Endothelial cell (in vitro differentiated cells): Measurements from ENCODE around the gene DYRK1B. TPM values are rescaled to one million over a fixed set of nuclear protein-coding genes. Genes with fewer than 3 reads are reported as not detected.
"Not testable (repeated sequence)": the region's sequence is repeated elsewhere in the genome, so short reads cannot be mapped to it uniquely, and the experiment has no call there.

ENCODE experiments used
- DNase-seq: peaks from one replicate; pipeline ENCODE4 v3.0.0; 2021; ENCODE audit warnings: low spot score
- H3K27ac Mint-ChIP-seq: one replicate; pipeline ENCODE4 v1.8.0; 2021; ENCODE audit warnings: mixed read lengths, inconsistent platforms; ENCODE audit not compliant: unreplicated experiment
- H3K27me3 Mint-ChIP-seq: one replicate; pipeline ENCODE4 v1.8.0; 2021; ENCODE audit warnings: mild to moderate bottlenecking, moderate library complexity, mixed read lengths, inconsistent platforms; ENCODE audit not compliant: unreplicated experiment
- H3K36me3 Mint-ChIP-seq: one replicate; pipeline ENCODE4 v1.8.0; 2021; ENCODE audit warnings: mild to moderate bottlenecking, low read depth, mixed read lengths, inconsistent platforms; ENCODE audit not compliant: unreplicated experiment
- H3K4me1 Mint-ChIP-seq: one replicate; pipeline ENCODE4 v1.8.0; 2021; ENCODE audit warnings: mild to moderate bottlenecking, mixed read lengths, inconsistent platforms; ENCODE audit not compliant: unreplicated experiment
- H3K4me3 Mint-ChIP-seq: one replicate; pipeline ENCODE4 v1.8.0; 2021; ENCODE audit warnings: mild to moderate bottlenecking, mixed read lengths, inconsistent platforms; ENCODE audit not compliant: unreplicated experiment
- H3K9me3 Mint-ChIP-seq: one replicate; pipeline ENCODE4 v1.8.0; 2021; ENCODE audit warnings: mixed read lengths, inconsistent platforms; ENCODE audit not compliant: unreplicated experiment
- CTCF ChIP-seq: fragments of 200-600 bp; sonication (generic); IDR thresholded peaks from one replicate; pipeline ENCODE4 v1.5.0; 2021; ENCODE audit warnings: antibody characterized with exemption; ENCODE audit not compliant: unreplicated experiment
- total RNA-seq: library from RNA; stranded (reverse); fragmentation: NEBNext Ultra II Directional; extraction: Animal tissue kit (Norgen Biotek cat#: 25700); gene quantifications from one replicate; pipeline ENCODE4 v1.2.1, GENCODE V29; 2021; ENCODE audit not compliant: unreplicated experiment

The DYRK1B gene
- total RNA-seq, 1 donor from 2014 or later = 29.5 TPM

GRCh38 chr19:39813264-39813993 is 20.5 kb downstream of the DYRK1B start:
- Mint-ChIP-seq H3K4me3 (no peak overlapping the region), H3K36me3 (peaks cover 4% of the 10 kb centered on the region), H3K27me3 (peaks cover 3% of the 10 kb centered on the region), H3K27ac (no peak overlapping the region), H3K4me1 (peaks cover 3% of the 10 kb centered on the region), H3K9me3 (no peaks in the 10 kb centered on the region)
- no peak for TF ChIP-seq CTCF
- DNase-seq = no peak

- Mint-ChIP-seq H3K27me3 (no peaks in the 10 kb centered on the region), H3K9me3 (no peaks in the 10 kb centered on the region)
Observed at GRCh38 chr19:39811064-39811463, 22.9 kb downstream of the DYRK1B start.

GRCh38 chr19:39810424-39810823 is 23.5 kb downstream of the DYRK1B start:
- no peak for DNase-seq
- Mint-ChIP-seq H3K36me3 (no peaks in the 10 kb centered on the region), H3K4me3 (no peak overlapping the region), H3K27ac (no peak overlapping the region), H3K9me3 (no peaks in the 10 kb centered on the region), H3K27me3 (no peaks in the 10 kb centered on the region), H3K4me1 (peaks cover 3% of the 10 kb centered on the region)
- no peak for TF ChIP-seq CTCF

More at GRCh38 chr19:39811064-39811463, 22.9 kb downstream of the DYRK1B start:
- Mint-ChIP-seq H3K4me1 (peaks cover 3% of the 10 kb centered on the region), H3K36me3 (peaks cover 4% of the 10 kb centered on the region), H3K4me3 (no peak overlapping the region), H3K27ac (no peak overlapping the region)
- no peak for DNase-seq
- TF ChIP-seq CTCF = no peak

- no peaks in the 10 kb centered on the region for H3K9me3 Mint-ChIP-seq
Observed at GRCh38 chr19:39809368-39809767, 24.6 kb downstream of the DYRK1B start.

GRCh38 chr19:39808688-39809087 is 25.3 kb downstream of the DYRK1B start:
- not testable (repeated sequence) for DNase-seq, H3K4me1 Mint-ChIP-seq, H3K9me3 Mint-ChIP-seq, H3K4me3 Mint-ChIP-seq, H3K27ac Mint-ChIP-seq, H3K36me3 Mint-ChIP-seq, H3K27me3 Mint-ChIP-seq

More at GRCh38 chr19:39809368-39809767, 24.6 kb downstream of the DYRK1B start:
- no peak for DNase-seq
- H3K36me3 Mint-ChIP-seq = no peaks in the 10 kb centered on the region
- H3K4me3 Mint-ChIP-seq = no peak overlapping the region
- no peak overlapping the region for H3K27ac Mint-ChIP-seq
- peaks cover 3% of the 10 kb centered on the region for H3K4me1 Mint-ChIP-seq
- no peaks in the 10 kb centered on the region for H3K27me3 Mint-ChIP-seq
- TF ChIP-seq CTCF = no peak
